Lung (tissue), 12 donors: ENCODE results near the gene LTB4R2. TPM values are rescaled to one million over a fixed set of nuclear protein-coding genes. Genes with fewer than 3 reads are reported as not detected.

Experiments used
- ATAC-seq: fragments of 200-7000 bp; cut with Tn5 transposase; one replicate; pipeline ENCODE4 v1.9.1; 2020; ENCODE audit warnings: moderate number of reproducible peaks; ENCODE audit not compliant: insufficient read depth, low FRiP score
- DNase-seq, 3 donors: peaks; one replicate each; pipeline ENCODE4 v3.0.0-alpha.2; 2013 to 2017
- H3K27ac ChIP-seq, 2 donors: one replicate each; pipeline ENCODE4 v1.5.1; 2013; ENCODE audit warnings: mild to moderate bottlenecking in 2 of 2, moderate library complexity in 2 of 2, control low read depth in 1 of 2, inconsistent platforms in 1 of 2, low read depth in 1 of 2, low read length in 1 of 2
- H3K27me3 ChIP-seq, 3 donors: one replicate each; pipeline ENCODE4 v1.5.1; 2013; ENCODE audit warnings: low read length in 2 of 3; ENCODE audit not compliant: control insufficient read depth in 3 of 3, insufficient read depth in 3 of 3
- H3K36me3 ChIP-seq, 4 donors: one replicate each; pipeline ENCODE4 v1.5.1; 2013; ENCODE audit warnings: low read length in 4 of 4, mild to moderate bottlenecking in 1 of 4, moderate library complexity in 1 of 4; ENCODE audit not compliant: control insufficient read depth in 4 of 4, insufficient read depth in 4 of 4
- H3K4me1 ChIP-seq, 5 donors: one replicate each; pipeline ENCODE4 v1.5.1; 2013; ENCODE audit warnings: low read length in 5 of 5, mild to moderate bottlenecking in 2 of 5, moderate library complexity in 1 of 5; ENCODE audit not compliant: control insufficient read depth in 5 of 5, insufficient read depth in 5 of 5
- H3K4me3 ChIP-seq: one replicate; pipeline ENCODE4 v1.5.1; 2013; ENCODE audit warnings: mild to moderate bottlenecking, control low read depth, moderate library complexity
- H3K9ac ChIP-seq, 2 donors: one replicate each; pipeline ENCODE4 v1.5.1; 2013; ENCODE audit warnings: low read length in 2 of 2, control low read depth in 1 of 2; ENCODE audit not compliant: insufficient read depth in 1 of 2
- H3K9me3 ChIP-seq, 4 donors: one replicate each; pipeline ENCODE4 v1.5.1; 2013; ENCODE audit warnings: low read length in 3 of 4, mild to moderate bottlenecking in 1 of 4, moderate library complexity in 1 of 4; ENCODE audit not compliant: control insufficient read depth in 4 of 4, insufficient read depth in 3 of 4
- CTCF ChIP-seq: IDR thresholded peaks from 2 replicates; pipeline ENCODE4 v1.5.1; 2012; ENCODE audit warnings: mild to moderate bottlenecking; ENCODE audit errors: control extremely low read depth, extremely low read depth
- WGBS, 2 donors: extraction: QIAGEN DNeasy Blood & Tissue Kit; methylation state at CpG; one replicate each; pipeline ENCODE4 v1.1.7; 2013; 5-methylcytosine and 5-hydroxymethylcytosine counted together
- polyA plus RNA-seq, 2 donors: library from polyadenylated mRNA; stranded (reverse); fragments of 200-250 nt; gene quantifications; one replicate each; pipeline ENCODE4 v1.2.1, GENCODE V29; 2013
- total RNA-seq, 2 donors: library from RNA; depleted of rRNA in 1 of 2; stranded (reverse); fragments of >200 nt in 1 of 2; gene quantifications; one replicate each; pipeline ENCODE4 v1.2.1, GENCODE V29; 2014 to 2021
- donor health status: control.
- donor health status: control.
- donor health status: Bipolar disorder and iron deficiency.
- donor health status: healthy.
- donor health status: DM: yes; HTN: yes; CAD: no.

LTB4R2 gene
- total and polyA plus RNA-seq, 4 donors = 1.8 to 14.0 (median 5.7) TPM

- Histone ChIP-seq H3K27ac (peak overlapping the region in 1 of 2 donors; percentile 52), H3K9me3 (no peaks in the 10 kb centered on the region), H3K4me3 (no peak overlapping the region), H3K36me3 (no peaks in the 10 kb centered on the region), H3K27me3 (no peaks in the 10 kb centered on the region), H3K9ac (peak overlapping the region in 1 of 2 donors; percentile 25), H3K4me1 (peaks cover under 1 to 7% (median 5%) of the 10 kb centered on the region in 5 donors)
- WGBS, 2 donors = 83 to 87% methylated on average over 6 of the region's 6 CpGs
- no peak for DNase-seq
- no peak for TF ChIP-seq CTCF
- no peak for ATAC-seq
Observed at GRCh38 chr14:24277071-24277470, 32.9 kb upstream of the LTB4R2 start.

DNA sequence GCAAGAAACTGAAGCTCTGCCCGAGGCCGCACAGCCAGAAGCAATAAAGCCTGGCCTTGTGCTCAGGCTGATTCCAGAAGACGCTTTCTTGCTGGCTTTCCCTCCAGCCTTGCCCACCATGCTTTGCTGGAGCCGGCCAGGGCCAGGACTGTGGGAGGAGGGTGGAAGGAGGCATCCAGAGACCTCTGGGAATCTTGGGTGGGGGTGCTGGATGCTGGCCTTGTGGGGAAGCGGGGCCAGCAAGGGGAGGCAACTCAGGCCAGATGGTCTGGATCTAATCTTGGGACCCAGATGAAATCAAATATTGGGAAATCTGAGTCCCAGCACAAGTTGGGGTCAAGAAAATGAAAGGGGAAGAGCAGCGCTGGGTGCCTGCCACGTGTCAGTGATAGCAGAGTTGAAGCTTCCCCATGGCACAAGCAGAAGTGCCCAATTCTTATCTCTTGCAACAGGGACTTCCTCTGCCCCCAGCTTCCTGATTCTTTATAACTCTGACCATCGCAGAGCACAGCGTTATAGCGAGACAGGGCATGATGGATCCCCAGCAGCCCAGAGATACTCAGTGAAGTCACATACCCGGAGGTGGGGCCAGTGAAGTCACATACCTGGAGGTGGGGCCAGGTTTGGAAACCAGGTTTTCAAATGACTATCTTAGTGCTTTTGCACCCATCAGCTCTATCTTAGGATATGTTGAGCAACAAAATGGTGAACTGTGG, 32.2 kb upstream of the LTB4R2 start:
- no peaks in the 10 kb centered on the region for H3K9me3 ChIP-seq
- H3K27me3 ChIP-seq = no peaks in the 10 kb centered on the region
- WGBS, 2 donors = 48 to 65% methylated on average over 11 of the region's 11 CpGs
- TF ChIP-seq CTCF = no peak
- DNase-seq = no peak
- H3K27ac ChIP-seq = peak overlapping the region in 1 of 2 donors; percentile 30
- H3K4me1 ChIP-seq = peaks cover 0 to 5% (median 2%) of the 10 kb centered on the region in 5 donors
- no peak overlapping the region for H3K4me3 ChIP-seq
- no peak for ATAC-seq
- peak overlapping the region in 1 of 2 donors; percentile 25 for H3K9ac ChIP-seq
- no peaks in the 10 kb centered on the region for H3K36me3 ChIP-seq

- H3K9ac ChIP-seq = no peak overlapping the region
- DNase-seq (no peak), ATAC-seq (no peak)
- H3K4me3 ChIP-seq = no peak overlapping the region
- WGBS, 2 donors = 92 to 93% methylated on average over 5 of the region's 5 CpGs
- no peaks in the 10 kb centered on the region for H3K9me3 ChIP-seq
- H3K27ac ChIP-seq = no peak overlapping the region
- H3K36me3 ChIP-seq = no peaks in the 10 kb centered on the region
- no peak for TF ChIP-seq CTCF
- peaks cover 0 to 5% (median 0%) of the 10 kb centered on the region in 5 donors for H3K4me1 ChIP-seq
- no peaks in the 10 kb centered on the region for H3K27me3 ChIP-seq
Observed at GRCh38 chr14:24278424-24278823, 31.5 kb upstream of the LTB4R2 start.
